HCT116 (cell line): ENCODE data around the gene LAMTOR1. TPM values are rescaled to one million over a fixed set of nuclear protein-coding genes. Genes with fewer than 3 reads are reported as not detected.
A peak's percentile ranks its signal among the peaks of the same experiment; 100 is the strongest.

Source experiments
- ATAC-seq: fragments of 200-7000 bp; cut with Tn5 transposase; 2 replicates; pipeline ENCODE4 v1.9.1; 2020; ENCODE audit warnings: mild to moderate bottlenecking, moderate library complexity
- BruUV-seq: library from RNA; stranded (reverse); fragments of 400-500 nt; replicated peaks from 2 replicates; lab custom pipeline; 2021; lab: Mats Ljungman, UMichigan
- CTCF ChIA-PET: fragments of 300-600 bp; sonication (Branson Sonifier 250); formaldehyde crosslinking; loops from one replicate; lab custom pipeline; 2021; ENCODE audit warnings: antibody characterized with exemption; lab: Charles Lee
- POLR2A ChIA-PET: fragments of 300-600, 350-600 bp; sonication (Branson Sonifier 250); formaldehyde crosslinking; loops from one replicate; lab custom pipeline; 2021; ENCODE audit warnings: antibody characterized with exemption; lab: Charles Lee
- RAD21 ChIA-PET, 2 experiments: fragments of 300-600 bp; sonication (Branson Sonifier 250); formaldehyde crosslinking; loops; one replicate each; lab custom pipeline; 2023; ENCODE audit warnings: low total read pairs in 2 of 2; ENCODE audit not compliant: uncharacterized antibody in 2 of 2, unreplicated experiment in 2 of 2, low non-redundant PET in 1 of 2; lab: Charles Lee
- DNase-seq: peaks from one replicate; pipeline ENCODE4 v3.0.0-alpha.2; 2010; ENCODE audit warnings: low read depth, low spot score
- H2AFZ ChIP-seq: fragments of 200-600 bp; shearing (Covaris generic), sonication (generic); 2 replicates; pipeline ENCODE4 v1.6.1; 2017; ENCODE audit warnings: low read depth, mixed run types, mixed read lengths, antibody characterized with exemption, low read length; ENCODE audit not compliant: poor library complexity, severe bottlenecking
- H3K27ac ChIP-seq: 2 replicates; pipeline ENCODE4 v1.5.1; 2012; ENCODE audit warnings: low read depth, low read length
- H3K27me3 ChIP-seq: fragments of 200-600 bp; sonication (generic); 2 replicates; pipeline ENCODE4 v1.6.1; 2016; ENCODE audit warnings: mixed run types, low read length, mixed read lengths; ENCODE audit not compliant: insufficient read depth
- H3K36me3 ChIP-seq, 2 experiments: fragments of 200-500 bp in 1 of 2; fragments of 200-600 bp in 1 of 2; sonication (Bioruptor generic) in 1 of 2; sonication (generic) in 1 of 2; 2 replicates each; pipeline versions ENCODE4 v1.5.1 to v1.6.1; 2014 to 2016; ENCODE audit warnings: low read length in 2 of 2, inconsistent platforms in 1 of 2, mixed read lengths in 1 of 2, mixed run types in 1 of 2; ENCODE audit not compliant: insufficient read depth in 2 of 2, control insufficient read depth in 1 of 2
- H3K4me1 ChIP-seq, 2 experiments: fragments of 200-600 bp in 1 of 2; sonication (generic) in 1 of 2; 2 replicates each; pipeline versions ENCODE4 v1.5.1 to v1.6.1; 2012 to 2017; ENCODE audit warnings: low read length in 2 of 2, inconsistent platforms in 1 of 2, mild to moderate bottlenecking in 1 of 2, mixed read lengths in 1 of 2, mixed run types in 1 of 2, moderate library complexity in 1 of 2; ENCODE audit not compliant: insufficient read depth in 2 of 2, control insufficient read depth in 1 of 2
- H3K4me2 ChIP-seq: fragments of 200-600 bp; sonication (generic); 2 replicates; pipeline ENCODE4 v1.6.1; 2017; ENCODE audit warnings: mixed run types, low read length, mixed read lengths
- H3K4me3 ChIP-seq, 2 experiments: fragments of 200-600 bp in 1 of 2; sonication (generic) in 1 of 2; replicated peaks in 1 of 2; 2 replicates each; pipeline ENCODE4 v1.5.1; 2011 to 2016; ENCODE audit warnings: low read length in 2 of 2, control low read depth in 1 of 2, low read depth in 1 of 2, mild to moderate bottlenecking in 1 of 2, mixed read lengths in 1 of 2, mixed run types in 1 of 2
- H3K79me2 ChIP-seq: fragments of 200-600 bp; sonication (generic); 2 replicates; pipeline ENCODE4 v1.6.1; 2017; ENCODE audit warnings: mild to moderate bottlenecking, mixed run types, low read length, moderate library complexity, mixed read lengths; ENCODE audit not compliant: insufficient read depth
- H3K9ac ChIP-seq: fragments of 200-600 bp; sonication (generic); 2 replicates; pipeline ENCODE4 v1.6.1; 2016; ENCODE audit warnings: low read length, mixed read lengths
- H3K9me2 ChIP-seq: fragments of 200-600 bp; sonication (generic), shearing (Covaris generic); 2 replicates; pipeline ENCODE4 v1.6.1; 2017; ENCODE audit warnings: mixed run types, mild to moderate bottlenecking, moderate library complexity; ENCODE audit not compliant: insufficient read depth
- H3K9me3 ChIP-seq, 2 experiments: fragments of 200-500 bp in 1 of 2; fragments of 200-600 bp in 1 of 2; sonication (Bioruptor generic) in 1 of 2; sonication (generic) in 1 of 2; 2 replicates each; pipeline ENCODE4 v1.6.1; 2014 to 2017; ENCODE audit warnings: low read length in 2 of 2, mixed read lengths in 2 of 2, inconsistent platforms in 1 of 2, low read depth in 1 of 2, mild to moderate bottlenecking in 1 of 2, mixed run types in 1 of 2, moderate library complexity in 1 of 2; ENCODE audit not compliant: control insufficient read depth in 1 of 2, insufficient read depth in 1 of 2
- H4K20me1 ChIP-seq: fragments of 200-600 bp; sonication (generic), shearing (Covaris generic); 2 replicates; pipeline ENCODE4 v1.6.1; 2017; ENCODE audit warnings: mixed run types, mild to moderate bottlenecking, moderate library complexity; ENCODE audit not compliant: insufficient read depth
- ATF3 ChIP-seq: IDR thresholded peaks from 2 replicates; pipeline ENCODE4 v1.6.1; 2012
- CEBPB ChIP-seq: IDR thresholded peaks from 2 replicates; pipeline ENCODE4 v1.6.1; 2012; ENCODE audit warnings: low read depth
- CTCF ChIP-seq, 3 experiments: fragments of 200-600 bp in 1 of 3; sonication (generic) in 1 of 3; IDR thresholded peaks in 2 of 3; conservative IDR thresholded peaks in 1 of 3; 2 replicates each; pipeline ENCODE4 v1.5.1; 2012 to 2017; ENCODE audit warnings: low read depth in 2 of 3, low read length in 2 of 3, antibody characterized with exemption in 1 of 3, borderline replicate concordance in 1 of 3, control low read depth in 1 of 3, mild to moderate bottlenecking in 1 of 3, mixed read lengths in 1 of 3, mixed run types in 1 of 3, moderate library complexity in 1 of 3; ENCODE audit not compliant: insufficient read depth in 1 of 3
- ELF1 ChIP-seq: IDR thresholded peaks from 2 replicates; pipeline ENCODE4 v1.6.1; 2012; ENCODE audit warnings: low read depth, borderline replicate concordance
- EZH2phosphoT487 ChIP-seq: fragments of 200-600 bp; IDR thresholded peaks from 2 replicates; pipeline ENCODE4 v1.6.1; 2018; ENCODE audit warnings: antibody characterized with exemption, borderline replicate concordance
- FOSL1 ChIP-seq: IDR thresholded peaks from 2 replicates; pipeline ENCODE4 v1.6.1; 2012; ENCODE audit warnings: low read depth
- JUND ChIP-seq: IDR thresholded peaks from 2 replicates; pipeline ENCODE4 v1.6.1; 2012
- MAX ChIP-seq: IDR thresholded peaks from 2 replicates; pipeline ENCODE4 v1.6.1; 2012
- POLR2A ChIP-seq: IDR thresholded peaks from 2 replicates; pipeline ENCODE4 v1.7.0; 2011; ENCODE audit warnings: borderline replicate concordance; ENCODE audit not compliant: insufficient read depth, insufficient read length; ENCODE audit errors: extremely low read depth
- POLR2AphosphoS5 ChIP-seq: IDR thresholded peaks from 2 replicates; pipeline ENCODE4 v1.6.1; 2011; ENCODE audit warnings: mild to moderate bottlenecking, low read depth, low read length, moderate library complexity
- RAD21 ChIP-seq: IDR thresholded peaks from 2 replicates; pipeline ENCODE4 v1.6.1; 2012; ENCODE audit warnings: low read depth, mild to moderate bottlenecking
- SIN3A ChIP-seq: IDR thresholded peaks from 2 replicates; pipeline ENCODE4 v1.6.1; 2012; ENCODE audit warnings: low read depth
- SP1 ChIP-seq: IDR thresholded peaks from 2 replicates; pipeline ENCODE4 v1.6.1; 2012; ENCODE audit warnings: low read depth
- SRF ChIP-seq: IDR thresholded peaks from 2 replicates; pipeline ENCODE4 v1.6.1; 2012; ENCODE audit warnings: low read depth
- YY1 ChIP-seq: IDR thresholded peaks from 2 replicates; pipeline ENCODE4 v1.6.1; 2011; ENCODE audit warnings: low read length, low read depth, moderate library complexity, mild to moderate bottlenecking; ENCODE audit not compliant: insufficient replicate concordance; ENCODE audit errors: extremely low read depth
- ZBTB33 ChIP-seq: IDR thresholded peaks from 2 replicates; pipeline ENCODE4 v1.6.1; 2011; ENCODE audit warnings: mild to moderate bottlenecking, low read length, moderate library complexity; ENCODE audit not compliant: insufficient replicate concordance; ENCODE audit errors: extremely low read depth
- ZFX ChIP-seq: fragments of 450-650 bp; IDR thresholded peaks from 2 replicates; pipeline ENCODE4 v1.6.1; 2017
- ZNF274 ChIP-seq: fragments of 200-500 bp; sonication (Bioruptor generic); IDR thresholded peaks from 2 replicates; pipeline ENCODE4 v1.6.1; 2014; ENCODE audit warnings: mild to moderate bottlenecking, low read depth, low read length, inconsistent platforms
- intact Hi-C: fragments of 100-400 bp; cut with micrococcal nuclease; formaldehyde crosslinking; loops from 2 replicates; pipeline ENCODE4 v1.10.0; 2022
- total RNA-seq: library from RNA; stranded (reverse); gene quantifications from one replicate; pipeline ENCODE4 v1.2.1, GENCODE V29; 2021; ENCODE audit not compliant: unreplicated experiment

LAMTOR1 gene
- total RNA-seq, 1 experiment from 2014 or later = 63.9 TPM

GRCh38 chr11:72080326-72081183 lies 22.5 kb downstream of the LAMTOR1 start, which contains the start of the genes LRRC51 and NUMA1:
TSS of gene LRRC51 (plus strand) at chr11:72080850. CDS start at chr11:72089084, 8,234 bp downstream.
TSS of gene NUMA1 (minus strand) at chr11:72080542. CDS start at chr11:72035943, 44,599 bp downstream.
- DNase-seq (peak; percentile 100), ATAC-seq (peak; percentile 94)
- Histone ChIP-seq H3K4me1 (peaks cover 2 to 30% of the 10 kb centered on the region in 2 experiments; a peak in 3 of 4 replicates), H3K27me3 (no peaks in the 10 kb centered on the region), H2AFZ (no peak within 1 kb of the TSS), H4K20me1 (no peaks in the 10 kb centered on the region; the same call in 1 of the 2 replicates), H3K9ac (peak within 1 kb of the TSS; percentile 83), H3K9me2 (no peaks in the 10 kb centered on the region), H3K9me3 (no peaks in the 10 kb centered on the region), H3K4me3 (peak within 1 kb of the TSS; percentile 89 to 92), H3K36me3 (peaks cover 0 to 1% of the 10 kb centered on the region in 2 experiments; a peak in 1 of 4 replicates), H3K27ac (peak within 1 kb of the TSS; percentile 68), H3K79me2 (peaks cover 46% of the 10 kb centered on the region), H3K4me2 (peak within 1 kb of the TSS; percentile 90)
- RAD21 ChIA-PET = no interaction called here
- POLR2A ChIA-PET = interaction anchor here (0.8 kb wide), 1 partner anchor 1593 kb away, joined by 3 read pairs; no protein-coding TSS in a partner anchor
- intact Hi-C loops = loop anchor here (1.0 kb wide), 1 partner anchor 23 kb away; the partner anchor contains the start of gene LAMTOR1
- no TSS peak for BruUV-seq
- CTCF ChIA-PET = interaction anchor here (1.8 kb wide), 1 partner anchor 55 kb away, joined by 6 read pairs; no protein-coding TSS in a partner anchor
- TF ChIP-seq SRF = no peak; the same call in 1 of the 2 replicates
- TF ChIP-seq CTCF (IDR thresholded peaks at IDR 0.05 in 2 of 3, conservative IDR thresholded peaks at IDR 0.05 in 1 of 3; ENCODE audit: borderline replicate concordance in 1 of 3, insufficient read depth in 1 of 3, low read depth in 2 of 3, low read length in 2 of 3) = no peak
- TF ChIP-seq SIN3A = peak; percentile 83; the same call in 1 of the 2 replicates
- peak; percentile 88 for TF ChIP-seq YY1
- peak; percentile 68 for TF ChIP-seq POLR2AphosphoS5
- no peak for TF ChIP-seq FOSL1
- TF ChIP-seq ZNF274 = no peak
- TF ChIP-seq ZFX = peak; percentile 65
- TF ChIP-seq ZBTB33 = peak; percentile 80
- TF ChIP-seq MAX = peak; percentile 70; the same call in 1 of the 2 replicates
- TF ChIP-seq JUND = no peak
- TF ChIP-seq ATF3 = no peak
- peak; percentile 94 for TF ChIP-seq ELF1
- TF ChIP-seq RAD21 = no peak
- TF ChIP-seq CEBPB = no peak
- TF ChIP-seq EZH2phosphoT487 = no peak
- peak; percentile 90 for TF ChIP-seq SP1
- peak; percentile 40 for TF ChIP-seq POLR2A
